SHP77 (cell line): ENCODE results near the gene PCDHGB7.
"Not testable (repeated sequence)": the region's sequence is repeated elsewhere in the genome, so short reads cannot be mapped to it uniquely, and the experiment has no call there.

Source experiments
- DNase-seq, 2 experiments: peaks; one replicate each; lab custom pipeline; 2025; lab: John Stamatoyannopoulos, UW

The PCDHGB7 gene

GRCh38 chr5:141430332-141431113 is 13.0 kb downstream of the PCDHGB7 start, which contains the start of gene PCDHGA12:
PCDHGA12 (plus strand) TSS chr5:141430507; CDS start chr5:141430760, 253 bp downstream.
- DNase-seq: no peak

- DNase-seq: no peak
Observed at GRCh38 chr5:141431286-141431685, 13.8 kb downstream of the PCDHGB7 start.

GRCh38 chr5:141432308-141432707 is 14.8 kb downstream of the PCDHGB7 start:
- DNase-seq: not testable (repeated sequence)

GRCh38 chr5:141432726-141433125 is 15.2 kb downstream of the PCDHGB7 start:
- DNase-seq: not testable (repeated sequence)

- no peak for DNase-seq
Observed at GRCh38 chr5:141434006-141434405, 16.5 kb downstream of the PCDHGB7 start.

GRCh38 chr5:141437221-141437620 is 19.7 kb downstream of the PCDHGB7 start:
- no peak for DNase-seq

GRCh38 chr5:141439411-141440141 is 22.1 kb downstream of the PCDHGB7 start:
- no peak for DNase-seq

- DNase-seq: no peak
Observed at GRCh38 chr5:141440341-141440740, 22.9 kb downstream of the PCDHGB7 start.

- no peak for DNase-seq
Observed at GRCh38 chr5:141441571-141442170, 24.2 kb downstream of the PCDHGB7 start.

GRCh38 chr5:141465351-141465750 is 47.9 kb downstream of the PCDHGB7 start:
- DNase-seq: no peak
